ENCODE data around the gene FADS3. TPM values are rescaled to one million over a fixed set of nuclear protein-coding genes. Genes with fewer than 3 reads are reported as not detected.

Gene FADS3
- total RNA-seq, 2 experiments from 2014 or later, result 10.3 to 13.9 TPM

DNA sequence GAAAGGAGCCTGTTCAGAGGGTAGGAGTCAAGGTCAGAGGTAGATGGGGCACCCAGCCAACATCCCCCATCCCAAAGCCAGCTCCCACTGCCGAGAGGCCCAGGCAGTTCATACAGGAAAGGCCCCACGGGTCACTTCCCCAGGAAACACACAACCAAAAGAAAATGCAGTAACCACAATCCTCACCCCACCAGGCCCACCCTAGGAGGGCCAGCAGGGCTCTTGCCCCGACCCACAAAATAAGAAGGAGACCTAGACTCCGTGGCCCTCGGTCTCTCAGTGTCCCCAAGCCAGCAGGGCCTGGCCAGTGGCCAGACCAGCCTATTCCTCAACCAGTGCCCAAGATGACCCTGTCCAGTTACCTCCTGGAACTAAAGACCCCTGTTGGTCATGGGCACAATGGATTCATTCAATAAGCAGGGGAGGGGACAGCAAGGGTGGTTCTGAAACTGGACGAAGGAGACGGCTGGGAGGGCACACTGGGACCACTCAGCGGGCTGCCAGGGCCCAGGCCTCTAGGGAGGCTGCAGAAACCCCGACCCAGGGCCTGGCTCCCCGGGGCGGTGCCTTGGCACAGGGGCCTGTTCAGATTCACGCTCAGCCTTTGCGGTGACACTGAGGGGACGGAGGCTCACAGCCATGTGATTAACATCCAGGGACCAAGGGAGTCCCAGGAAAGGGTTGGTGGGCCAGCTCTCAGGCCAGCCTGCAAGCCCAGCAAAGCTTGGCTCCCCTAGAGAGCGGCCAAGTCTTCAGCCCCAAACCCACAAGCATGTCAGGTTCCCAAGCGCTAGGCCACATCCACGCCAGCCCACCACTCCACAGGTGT, 20.6 kb upstream of the FADS3 start:
- POLR2A ChIA-PET, result no interaction called here
- Mint-ChIP-seq H3K27ac (no peak overlapping the region), H3K4me3 (no peak overlapping the region), H3K4me1 (ENCODE audit: low read depth) (no peaks in the 10 kb centered on the region), H3K27me3 (peaks cover 18% of the 10 kb centered on the region), H3K36me3 (ENCODE audit: low read depth) (no peaks in the 10 kb centered on the region), H3K9me3 (no peaks in the 10 kb centered on the region)
- CTCF ChIA-PET, result interaction anchor here (2.0 kb wide), 1 partner anchor 170 kb away, joined by 8 read pairs; no protein-coding TSS in a partner anchor
- ATAC-seq, result no peak
- intact Hi-C loops (cut with micrococcal nuclease), result no loop called here
- TF ChIP-seq, protein P1, sequence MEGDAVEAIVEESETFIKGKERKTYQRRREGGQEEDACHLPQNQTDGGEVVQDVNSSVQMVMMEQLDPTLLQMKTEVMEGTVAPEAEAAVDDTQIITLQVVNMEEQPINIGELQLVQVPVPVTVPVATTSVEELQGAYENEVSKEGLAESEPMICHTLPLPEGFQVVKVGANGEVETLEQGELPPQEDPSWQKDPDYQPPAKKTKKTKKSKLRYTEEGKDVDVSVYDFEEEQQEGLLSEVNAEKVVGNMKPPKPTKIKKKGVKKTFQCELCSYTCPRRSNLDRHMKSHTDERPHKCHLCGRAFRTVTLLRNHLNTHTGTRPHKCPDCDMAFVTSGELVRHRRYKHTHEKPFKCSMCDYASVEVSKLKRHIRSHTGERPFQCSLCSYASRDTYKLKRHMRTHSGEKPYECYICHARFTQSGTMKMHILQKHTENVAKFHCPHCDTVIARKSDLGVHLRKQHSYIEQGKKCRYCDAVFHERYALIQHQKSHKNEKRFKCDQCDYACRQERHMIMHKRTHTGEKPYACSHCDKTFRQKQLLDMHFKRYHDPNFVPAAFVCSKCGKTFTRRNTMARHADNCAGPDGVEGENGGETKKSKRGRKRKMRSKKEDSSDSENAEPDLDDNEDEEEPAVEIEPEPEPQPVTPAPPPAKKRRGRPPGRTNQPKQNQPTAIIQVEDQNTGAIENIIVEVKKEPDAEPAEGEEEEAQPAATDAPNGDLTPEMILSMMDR (IDR thresholded peaks at IDR 0.05), result no peak
- DNase-seq, result no peak

- no peak for ATAC-seq
- TF ChIP-seq, protein P1 (IDR thresholded peaks at IDR 0.05), result no peak
- no peak overlapping the region for H3K27ac Mint-ChIP-seq
- no peak for DNase-seq
- ChIA-PET POLR2A (no interaction called here), CTCF (no interaction called here)
- H3K27me3 Mint-ChIP-seq, result peaks cover 12% of the 10 kb centered on the region
- intact Hi-C loops (cut with micrococcal nuclease), result no loop called here
- H3K9me3 Mint-ChIP-seq, result no peaks in the 10 kb centered on the region
- H3K4me1 Mint-ChIP-seq (ENCODE audit: low read depth), result no peaks in the 10 kb centered on the region
- no peak overlapping the region for H3K4me3 Mint-ChIP-seq
- no peaks in the 10 kb centered on the region for H3K36me3 Mint-ChIP-seq (ENCODE audit: low read depth)
Measured at GRCh38 chr11:61911128-61911700, 19.9 kb upstream of the FADS3 start.

DNA sequence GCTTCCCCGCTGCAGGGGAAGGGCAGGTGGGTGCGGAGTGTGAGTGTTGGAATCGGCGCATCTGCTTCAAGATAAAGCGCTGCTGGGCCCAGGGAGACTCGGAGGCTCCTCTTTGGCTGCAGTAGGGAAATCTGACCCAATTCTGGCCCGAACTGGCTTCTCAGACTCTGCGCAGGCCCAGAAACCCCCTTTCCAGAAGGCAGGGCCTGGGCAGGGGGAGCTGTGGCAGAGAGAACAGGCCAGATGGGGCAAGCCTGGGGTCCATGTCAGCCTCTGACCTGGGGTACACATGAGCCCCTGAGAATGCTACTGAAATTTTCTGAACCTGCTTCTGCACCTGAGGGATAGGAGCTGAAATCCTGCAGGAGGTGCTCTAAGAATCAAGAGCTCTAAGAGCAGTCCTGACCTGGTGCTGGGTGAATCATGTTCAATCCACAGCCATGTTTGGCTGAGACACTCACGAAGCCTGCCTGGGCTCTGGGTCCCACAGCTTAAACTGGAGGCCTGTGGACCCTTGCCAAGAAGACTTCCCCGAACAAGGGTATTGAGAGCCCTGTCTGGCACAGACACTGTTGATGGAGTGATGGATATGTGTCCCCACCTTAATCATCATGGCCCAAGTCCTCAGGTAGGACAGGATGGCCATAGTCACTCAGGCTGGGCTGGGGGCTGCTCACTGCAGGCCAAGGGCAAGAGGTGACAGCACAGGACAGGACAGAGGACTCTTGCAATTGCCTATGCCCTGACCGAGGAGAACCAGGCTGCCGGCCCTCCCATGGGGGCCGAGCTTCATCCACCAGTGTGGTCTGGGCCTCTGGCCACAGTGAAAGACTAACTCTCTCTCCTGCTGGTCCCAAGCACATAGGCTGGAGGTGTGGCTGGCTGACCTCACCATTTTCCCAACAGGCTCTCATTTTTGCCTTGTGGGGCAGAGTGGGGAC, 19.1 kb upstream of the FADS3 start:
- no peak for DNase-seq
- Mint-ChIP-seq H3K4me1 (ENCODE audit: low read depth) (no peaks in the 10 kb centered on the region), H3K27me3 (peaks cover 9% of the 10 kb centered on the region), H3K4me3 (no peak overlapping the region), H3K27ac (no peak overlapping the region), H3K9me3 (no peaks in the 10 kb centered on the region), H3K36me3 (ENCODE audit: low read depth) (no peaks in the 10 kb centered on the region)
- no peak for ATAC-seq
- TF ChIP-seq, protein P1 (IDR thresholded peaks at IDR 0.05), result no peak
- intact Hi-C loops (cut with micrococcal nuclease), result no loop called here
- CTCF ChIA-PET, result interaction anchor here (0.6 to 4.2 kb wide), 2 partner anchors 12 to 37 kb away, joined by 3 to 45 read pairs; no protein-coding TSS in a partner anchor
- POLR2A ChIA-PET, result no interaction called here

DNA sequence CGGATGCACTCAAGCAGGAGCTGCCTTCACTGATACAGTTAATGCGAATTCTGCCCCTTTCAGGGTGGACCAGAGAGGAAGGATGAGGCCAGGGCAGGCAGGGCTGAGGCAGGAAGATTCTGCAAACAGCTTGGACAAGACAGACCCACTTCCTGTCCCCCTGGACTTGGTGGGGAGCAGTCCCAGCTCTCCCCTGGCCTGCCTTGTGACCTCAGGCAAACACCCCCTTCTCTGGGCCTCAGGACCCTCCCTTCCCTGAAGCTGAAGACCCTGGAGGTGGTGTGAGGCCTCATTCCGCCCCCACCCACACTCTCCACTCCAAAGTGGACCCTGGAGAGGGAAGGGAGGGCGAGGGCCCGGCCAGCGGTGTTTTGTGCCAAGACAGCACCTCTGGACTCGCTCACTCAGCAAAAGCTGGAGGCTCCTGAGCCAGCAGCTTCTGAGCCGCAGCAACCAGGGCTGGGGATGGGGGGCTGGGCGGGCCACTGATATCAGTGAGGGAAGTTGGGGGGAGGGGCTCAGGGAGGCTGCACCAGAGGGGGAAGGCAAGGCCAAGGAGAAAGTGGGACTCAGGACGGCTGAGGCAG, 17.5 kb upstream of the FADS3 start:
- CTCF ChIA-PET, result interaction anchor here (4.2 kb wide), 1 partner anchor 11 kb away, joined by 45 read pairs; no protein-coding TSS in a partner anchor
- no peaks in the 10 kb centered on the region for H3K4me1 Mint-ChIP-seq (ENCODE audit: low read depth)
- H3K36me3 Mint-ChIP-seq (ENCODE audit: low read depth), result no peaks in the 10 kb centered on the region
- H3K4me3 Mint-ChIP-seq, result no peak overlapping the region
- no peaks in the 10 kb centered on the region for H3K9me3 Mint-ChIP-seq
- POLR2A ChIA-PET, result no interaction called here
- peaks cover 3% of the 10 kb centered on the region for H3K27me3 Mint-ChIP-seq
- no peak overlapping the region for H3K27ac Mint-ChIP-seq
- TF ChIP-seq, protein P1 (IDR thresholded peaks at IDR 0.05), result no peak
- no peak for DNase-seq
- no peak for ATAC-seq
- intact Hi-C loops (cut with micrococcal nuclease), result no loop called here

Data from activated CD8-positive, alpha-beta T cell treated with anti-CD3 and anti-CD28 coated beads for 36 hours (primary cell).